ENCODE measurements around the gene EFCAB7.

EFCAB7 gene

DNA sequence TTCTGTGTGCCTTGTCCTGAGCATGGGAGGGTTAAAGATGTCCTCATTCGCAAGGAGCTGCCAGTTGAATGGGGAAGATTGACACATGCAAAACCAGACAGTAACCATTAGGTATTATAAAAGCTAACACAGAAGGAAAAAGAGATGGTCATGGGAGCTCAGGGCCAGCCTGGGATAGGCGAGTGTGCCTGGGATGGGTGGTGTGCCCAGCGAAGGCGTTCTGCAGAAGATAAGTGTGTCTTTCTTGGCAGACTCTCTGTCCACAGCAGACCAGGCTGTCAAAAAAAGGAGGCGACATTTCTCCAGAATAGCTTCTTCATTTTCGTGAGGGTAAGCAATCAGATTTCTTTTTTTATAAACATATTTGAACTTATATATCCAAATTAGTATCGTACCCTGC lies 84.0 kb downstream of the EFCAB7 start:
- DNase-seq (ENCODE audit: low read depth) = no peak

DNA sequence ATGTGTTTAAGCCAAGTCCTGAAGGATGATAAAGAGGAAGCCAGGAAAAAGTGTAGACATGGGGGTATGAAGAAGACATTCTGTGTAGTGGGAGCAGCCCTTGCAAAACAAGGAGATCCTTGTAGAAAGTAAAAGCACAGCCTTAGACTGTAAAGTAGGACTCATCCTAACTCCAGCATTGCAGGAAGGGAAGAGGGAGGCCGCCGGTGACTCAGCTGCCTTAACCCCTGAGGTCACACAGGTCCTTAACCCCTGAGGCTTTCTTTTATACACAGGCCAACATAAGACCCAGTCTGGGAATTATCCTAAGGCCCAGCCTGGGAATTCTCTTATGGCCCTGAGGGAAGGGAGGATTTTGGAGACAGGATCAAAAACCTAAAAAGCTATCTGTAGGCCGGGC lies 87.9 kb downstream of the EFCAB7 start:
- DNase-seq (ENCODE audit: low read depth) = no peak

DNA sequence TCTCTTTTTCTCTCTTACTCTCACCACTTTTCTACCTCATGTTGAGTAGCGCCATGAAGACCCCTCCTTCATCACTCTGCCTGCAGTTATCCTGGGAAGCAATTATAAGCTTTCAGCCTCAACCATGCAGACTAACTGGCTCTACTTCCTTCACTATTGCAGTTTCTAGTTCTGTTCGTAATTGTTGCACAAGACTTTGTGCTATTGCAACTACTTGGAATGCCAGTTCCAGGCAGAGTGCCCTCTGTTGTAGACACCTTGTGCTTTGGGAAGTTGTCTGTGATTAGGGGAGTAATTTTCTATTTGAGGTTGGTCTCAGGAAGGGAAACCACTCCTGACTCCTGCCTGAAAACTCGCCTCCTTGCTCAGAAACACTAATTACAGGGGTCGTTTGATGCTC lies 89.2 kb downstream of the EFCAB7 start:
- DNase-seq (ENCODE audit: low read depth) = no peak

DNA sequence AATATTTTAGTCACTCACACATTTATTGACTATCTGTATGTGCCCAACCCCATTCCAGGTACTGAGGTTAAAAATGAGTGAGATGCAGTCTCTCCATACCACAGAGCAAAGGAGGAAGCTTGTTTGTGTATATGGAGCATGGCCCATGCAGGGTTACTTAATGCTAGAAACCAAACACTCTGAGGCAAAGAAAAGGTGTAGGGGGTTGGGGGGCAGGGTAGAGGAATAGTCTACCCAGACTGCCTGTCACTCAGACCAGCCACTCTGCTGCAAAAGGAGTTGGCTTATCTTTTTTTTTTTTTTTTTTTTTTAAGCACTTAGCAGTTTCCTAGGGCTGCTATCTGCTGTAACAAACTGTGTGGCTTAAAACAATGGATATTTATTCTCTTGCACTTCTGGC lies 89.6 kb downstream of the EFCAB7 start:
- no peak for DNase-seq (ENCODE audit: low read depth)

DNA sequence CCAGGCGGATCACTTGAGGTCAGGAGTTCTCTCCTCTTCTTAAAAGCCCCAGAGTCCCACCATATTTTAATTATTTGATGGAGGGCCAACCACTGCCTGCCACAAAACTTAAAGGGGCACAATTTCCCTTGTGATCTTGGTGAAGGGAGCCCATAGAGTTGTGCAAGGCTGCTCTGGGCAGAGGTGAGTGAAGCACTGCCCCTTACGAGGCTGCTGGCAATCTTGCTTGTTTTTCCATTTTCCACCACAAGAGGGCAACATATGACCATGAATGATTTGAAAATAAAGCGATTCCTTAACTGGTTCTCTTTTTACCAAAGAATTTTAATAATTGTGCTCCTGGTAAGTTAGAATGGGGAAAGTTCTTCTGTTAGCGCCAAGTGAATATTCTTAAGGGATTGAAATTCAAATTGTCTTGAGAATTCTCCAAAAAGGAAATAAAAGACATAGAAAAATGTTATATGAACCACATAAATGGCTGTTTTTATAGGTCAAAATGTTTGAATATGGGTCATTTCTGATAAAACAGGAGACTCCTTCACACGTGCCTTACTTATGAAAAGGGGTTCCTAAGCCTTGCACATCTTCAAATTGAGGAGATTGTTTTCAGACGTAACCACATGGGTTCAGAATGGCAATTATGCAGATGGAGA lies 92.6 kb downstream of the EFCAB7 start:
- DNase-seq (ENCODE audit: low read depth) = peak; percentile 63

DNA sequence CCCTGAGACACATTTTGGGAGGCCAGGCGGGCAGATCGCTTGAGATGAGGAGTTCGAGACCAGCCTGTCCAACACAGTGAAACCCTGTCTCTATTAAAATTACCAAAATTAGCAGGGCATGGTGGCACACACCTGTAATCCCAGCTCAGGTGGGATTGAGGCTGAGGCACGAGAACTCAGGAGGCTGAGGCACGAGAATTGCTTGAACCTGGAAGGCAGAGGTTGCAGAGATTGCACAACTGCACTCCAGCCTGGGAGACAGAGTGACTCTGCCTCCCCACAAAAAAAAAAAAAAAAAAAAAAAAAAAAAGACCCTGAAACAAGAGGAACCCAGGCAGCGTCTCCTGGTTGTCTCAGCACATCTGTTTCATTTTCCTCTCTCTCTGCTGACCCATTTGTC lies 94.1 kb downstream of the EFCAB7 start:
- DNase-seq (ENCODE audit: low read depth) = no peak

DNA sequence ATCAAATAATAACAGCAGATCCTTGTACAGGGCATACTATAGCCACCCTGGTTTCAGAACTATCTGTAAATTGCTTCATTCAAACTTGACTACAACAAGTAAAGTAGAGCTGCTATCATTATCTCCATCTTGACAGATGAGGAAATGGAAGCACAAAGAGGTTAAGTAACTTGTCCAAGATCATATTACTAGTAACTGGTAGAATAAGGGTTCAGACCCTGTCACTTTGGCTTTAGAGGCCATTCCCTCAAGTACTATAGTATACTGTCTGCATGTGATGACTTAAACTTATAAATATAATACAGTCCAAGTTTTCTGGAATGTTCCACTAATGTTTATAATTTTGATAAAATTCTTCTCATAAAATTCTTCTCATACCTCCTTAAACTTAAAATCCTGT lies 94.7 kb downstream of the EFCAB7 start:
- DNase-seq (ENCODE audit: low read depth) = no peak

DNA sequence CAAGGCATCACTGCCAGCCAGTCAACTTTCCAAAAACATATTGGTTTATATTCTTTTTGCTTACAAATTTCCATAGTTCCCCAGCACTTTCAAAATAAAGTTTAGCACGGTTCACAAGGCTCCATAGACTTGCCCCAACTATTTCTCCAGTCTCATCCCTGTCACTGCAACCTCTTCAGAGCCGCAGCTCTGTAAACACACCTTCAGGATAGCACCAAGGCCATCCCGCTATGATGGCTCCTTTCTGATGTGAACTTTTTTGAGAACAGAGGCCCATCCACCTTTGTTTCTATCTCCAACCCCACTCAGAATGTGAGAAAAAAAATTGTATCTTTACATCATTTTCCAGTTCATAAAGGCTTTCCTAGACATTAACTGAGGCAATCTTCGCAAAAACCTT lies 96.2 kb downstream of the EFCAB7 start:
- no peak for DNase-seq (ENCODE audit: low read depth)

DNA sequence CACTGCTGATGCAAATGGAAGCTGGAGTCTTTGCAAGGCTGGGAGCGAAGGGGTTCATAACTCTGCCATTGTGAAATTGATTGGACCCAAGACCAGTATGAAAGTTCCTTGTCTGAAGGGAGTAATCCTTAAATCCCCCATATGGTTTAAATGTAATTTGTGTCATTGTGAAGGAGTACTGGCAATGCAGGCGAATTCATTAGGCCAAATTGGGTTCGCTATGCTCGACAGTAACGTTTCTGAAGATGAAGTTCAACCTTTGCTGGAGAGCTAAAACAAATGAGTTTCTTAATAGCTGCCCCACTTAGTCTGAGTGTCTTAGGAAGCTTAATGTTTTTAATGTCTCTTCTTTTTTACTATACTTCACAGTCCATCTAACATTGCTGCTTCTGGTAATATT lies 97.3 kb downstream of the EFCAB7 start:
- no peak for DNase-seq (ENCODE audit: low read depth)

DNA sequence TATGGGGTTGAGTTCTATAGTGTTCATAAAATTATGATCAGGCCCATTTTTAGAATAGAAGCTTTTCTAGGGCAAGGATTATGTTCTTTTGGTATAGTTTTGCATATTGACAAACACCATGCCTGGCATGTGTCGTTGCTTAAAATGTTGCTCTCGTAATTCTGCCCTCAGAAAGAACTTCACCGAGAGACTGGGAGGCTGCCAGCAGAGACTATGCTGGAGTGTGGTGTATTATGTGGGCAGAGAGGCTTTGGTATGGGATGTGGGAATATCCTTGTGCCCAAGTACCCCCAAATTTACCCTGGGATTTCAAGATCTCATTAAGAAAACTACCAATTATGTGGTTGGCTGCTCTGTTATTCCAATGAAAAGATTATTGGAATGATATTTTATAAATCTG lies 97.8 kb downstream of the EFCAB7 start:
- DNase-seq (ENCODE audit: low read depth) = no peak

DNA sequence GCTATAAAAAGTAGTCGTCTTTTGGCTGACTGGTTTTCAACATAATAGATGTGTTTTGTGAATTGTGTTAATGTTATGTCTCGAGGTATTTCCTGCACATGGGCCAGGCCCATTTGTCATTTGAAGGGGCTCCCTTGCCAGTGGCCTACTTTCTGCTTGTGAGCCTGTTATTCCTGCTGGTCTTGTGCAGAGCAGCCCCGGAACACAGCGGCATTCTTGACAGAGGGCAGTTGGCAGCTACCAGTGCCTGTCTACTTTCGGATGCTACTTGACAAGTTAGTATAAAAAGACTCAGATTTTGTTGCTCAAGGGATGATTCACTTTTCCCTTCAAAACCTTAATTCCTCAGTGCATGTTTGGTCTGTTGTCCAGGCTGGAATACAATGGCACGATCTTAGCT lies 98.4 kb downstream of the EFCAB7 start:
- no peak for DNase-seq (ENCODE audit: low read depth)
